H9 (cell line): ENCODE measurements around the gene SNED1. TPM values are rescaled to one million over a fixed set of nuclear protein-coding genes. Genes with fewer than 3 reads are reported as not detected.

Source experiments
- DNase-seq: peaks from one replicate; pipeline ENCODE4 v3.0.0-alpha.2; 2017
- H2AFZ ChIP-seq: one replicate; pipeline ENCODE4 v1.6.1; 2013; ENCODE audit warnings: mild to moderate bottlenecking, low read length, control low read depth, moderate library complexity
- H2AK5ac ChIP-seq: 2 replicates; pipeline ENCODE4 v1.6.1; 2013; ENCODE audit warnings: low read length, control low read depth, mixed read lengths; ENCODE audit not compliant: insufficient read length
- H2BK120ac ChIP-seq: one replicate; pipeline ENCODE4 v1.6.1; 2013; ENCODE audit warnings: low read depth, mild to moderate bottlenecking, low read length, control low read depth, inconsistent platforms; ENCODE audit not compliant: poor library complexity, severe bottlenecking
- H2BK12ac ChIP-seq: 2 replicates; pipeline ENCODE4 v1.6.1; 2013; ENCODE audit warnings: low read length, control low read depth, mixed read lengths, low read depth; ENCODE audit not compliant: insufficient read length
- H2BK15ac ChIP-seq: 2 replicates; pipeline ENCODE4 v1.6.1; 2013; ENCODE audit warnings: low read depth, low read length, control low read depth
- H2BK20ac ChIP-seq: one replicate; pipeline ENCODE4 v1.6.1; 2013; ENCODE audit warnings: low read depth, mild to moderate bottlenecking, low read length, control low read depth, inconsistent platforms; ENCODE audit not compliant: poor library complexity, severe bottlenecking
- H2BK5ac ChIP-seq: 2 replicates; pipeline ENCODE4 v1.6.1; 2013; ENCODE audit warnings: low read length, control low read depth, mixed read lengths; ENCODE audit not compliant: insufficient read length
- H3K14ac ChIP-seq: 2 replicates; pipeline ENCODE4 v1.6.1; 2013; ENCODE audit warnings: low read length, control low read depth; ENCODE audit not compliant: insufficient read depth
- H3K18ac ChIP-seq: 2 replicates; pipeline ENCODE4 v1.6.1; 2013; ENCODE audit warnings: low read depth, mild to moderate bottlenecking, mixed read lengths, low read length, control low read depth; ENCODE audit not compliant: insufficient read length
- H3K23ac ChIP-seq: 2 replicates; pipeline ENCODE4 v1.6.1; 2013; ENCODE audit warnings: low read length, control low read depth, mixed read lengths, low read depth; ENCODE audit not compliant: insufficient read length
- H3K23me2 ChIP-seq: 2 replicates; pipeline ENCODE4 v1.6.1; 2013; ENCODE audit warnings: low read depth, mild to moderate bottlenecking, mixed read lengths, low read length, control low read depth; ENCODE audit not compliant: insufficient read length, poor library complexity, severe bottlenecking
- H3K27ac ChIP-seq: 2 replicates; pipeline ENCODE4 v1.5.1; 2013; ENCODE audit warnings: low read length, control low read depth, mixed read lengths, low read depth; ENCODE audit not compliant: insufficient read length
- H3K27me3 ChIP-seq: 2 replicates; pipeline ENCODE4 v1.6.1; 2013; ENCODE audit warnings: low read length, control low read depth, inconsistent platforms; ENCODE audit not compliant: insufficient read depth
- H3K4ac ChIP-seq: 2 replicates; pipeline ENCODE4 v1.6.1; 2013; ENCODE audit warnings: low read depth, mild to moderate bottlenecking, control low read depth, inconsistent platforms, low read length, moderate library complexity
- H3K4me1 ChIP-seq: 2 replicates; pipeline ENCODE4 v1.6.1; 2013; ENCODE audit warnings: low read length, control low read depth, inconsistent platforms; ENCODE audit not compliant: insufficient read depth
- H3K4me2 ChIP-seq: 2 replicates; pipeline ENCODE4 v1.6.1; 2013; ENCODE audit warnings: low read length, control low read depth, mixed read lengths; ENCODE audit not compliant: insufficient read length, insufficient read depth
- H3K56ac ChIP-seq: 2 replicates; pipeline ENCODE4 v1.6.1; 2013; ENCODE audit warnings: low read depth, mild to moderate bottlenecking, mixed read lengths, low read length, control low read depth; ENCODE audit not compliant: insufficient read length
- H3K79me1 ChIP-seq: 2 replicates; pipeline ENCODE4 v1.6.1; 2013; ENCODE audit warnings: low read depth, mild to moderate bottlenecking, moderate library complexity, low read length, control low read depth, inconsistent platforms; ENCODE audit not compliant: insufficient read depth, poor library complexity, severe bottlenecking
- H3K79me2 ChIP-seq: 2 replicates; pipeline ENCODE4 v1.6.1; 2013; ENCODE audit warnings: low read length, control low read depth, inconsistent platforms; ENCODE audit not compliant: insufficient read depth
- H3K9ac ChIP-seq: 2 replicates; pipeline ENCODE4 v1.6.1; 2013; ENCODE audit warnings: low read length, control low read depth, mixed read lengths; ENCODE audit not compliant: insufficient read length; ENCODE audit errors: extremely low read depth
- H3K9me3 ChIP-seq: one replicate; pipeline ENCODE4 v1.6.1; 2013; ENCODE audit warnings: low read depth, low read length, inconsistent platforms; ENCODE audit not compliant: control insufficient read depth
- H3T11ph ChIP-seq: one replicate; pipeline ENCODE4 v1.6.1; 2013; ENCODE audit warnings: mild to moderate bottlenecking, low read length, control low read depth, inconsistent platforms
- H4K20me1 ChIP-seq: one replicate; pipeline ENCODE4 v1.6.1; 2013; ENCODE audit not compliant: control insufficient read depth, insufficient read length, insufficient read depth
- H4K5ac ChIP-seq: 2 replicates; pipeline ENCODE4 v1.6.1; 2013; ENCODE audit warnings: low read depth, mild to moderate bottlenecking, mixed read lengths, low read length, control low read depth; ENCODE audit not compliant: insufficient read length
- H4K8ac ChIP-seq: replicated peaks from 2 replicates; pipeline ENCODE4 v1.6.1; 2013; ENCODE audit warnings: low read length, control low read depth, mixed read lengths, low read depth; ENCODE audit not compliant: insufficient read length
- H4K91ac ChIP-seq: 2 replicates; pipeline ENCODE4 v1.6.1; 2013; ENCODE audit warnings: low read depth, mild to moderate bottlenecking, moderate library complexity, mixed read lengths, low read length, control low read depth; ENCODE audit not compliant: insufficient read length
- H3K27ac Mint-ChIP-seq, 3 experiments: 2 replicates in 2 of 3; 3 replicates in 1 of 3; pipeline ENCODE4 v1.8.0; 2020 to 2021; ENCODE audit warnings: mixed read lengths in 3 of 3, mild to moderate bottlenecking in 1 of 3, moderate library complexity in 1 of 3
- H3K27me3 Mint-ChIP-seq: 2 replicates; pipeline ENCODE4 v1.8.0; 2021; ENCODE audit warnings: low read depth, mild to moderate bottlenecking, moderate library complexity, mixed read lengths
- H3K36me3 Mint-ChIP-seq, 3 experiments: 2 replicates in 2 of 3; 3 replicates in 1 of 3; pipeline ENCODE4 v1.8.0; 2020 to 2021; ENCODE audit warnings: low read depth in 3 of 3, mixed read lengths in 3 of 3; ENCODE audit not compliant: insufficient read depth in 1 of 3
- H3K4me1 Mint-ChIP-seq, 2 experiments: 2 replicates each; pipeline ENCODE4 v1.8.0; 2020; ENCODE audit warnings: mixed read lengths in 2 of 2
- H3K4me3 Mint-ChIP-seq, 2 experiments: 2 replicates in 1 of 2; 3 replicates in 1 of 2; pipeline ENCODE4 v1.8.0; 2020 to 2021; ENCODE audit warnings: mild to moderate bottlenecking in 2 of 2, mixed read lengths in 2 of 2, moderate library complexity in 1 of 2
- H3K9me3 Mint-ChIP-seq, 2 experiments: 2 replicates in 1 of 2; 3 replicates in 1 of 2; pipeline ENCODE4 v1.8.0; 2020; ENCODE audit warnings: mild to moderate bottlenecking in 2 of 2, mixed read lengths in 2 of 2, moderate library complexity in 1 of 2
- WGBS: extraction: QIAGEN DNeasy Blood & Tissue Kit; methylation state at CpG from one replicate; pipeline ENCODE4 v1.1.7; 2013; ENCODE audit warnings: missing lambda C conversion rate, low lambda C conversion rate, mixed read lengths; ENCODE audit not compliant: insufficient read length; ENCODE audit errors: extremely low coverage; 5-methylcytosine and 5-hydroxymethylcytosine counted together
- total RNA-seq: library from RNA; stranded (reverse); gene quantifications from 2 replicates; pipeline ENCODE4 v1.2.1, GENCODE V29; 2021
- TF ChIP-seq, protein P1 (sequence below): fragments of 200-600 bp; sonication (generic); conservative IDR thresholded peaks from 3 replicates; pipeline ENCODE4 v1.8.0; 2021; ENCODE audit warnings: antibody characterized with exemption, mild to moderate bottlenecking

SNED1 gene
- total RNA-seq, 1 experiment from 2014 or later: 2.5 TPM

GRCh38 chr2:241130316-241130715 is 131.9 kb downstream of the SNED1 start:
- Histone ChIP-seq H3K79me2 (no peaks in the 10 kb centered on the region), H2AFZ (no peak overlapping the region), H3K9ac (no peak overlapping the region), H4K91ac (no peak overlapping the region), H3K4me1 (no peaks in the 10 kb centered on the region), H2BK12ac (no peak overlapping the region), H3K4ac (no peak overlapping the region), H3K56ac (no peak overlapping the region), H2BK20ac (no peak overlapping the region), H2BK120ac (no peak overlapping the region), H3K79me1 (no peaks in the 10 kb centered on the region), H3T11ph (no peak overlapping the region), H4K5ac (no peak overlapping the region), H3K18ac (no peak overlapping the region), H3K9me3 (no peaks in the 10 kb centered on the region), H3K14ac (no peak overlapping the region), H3K23ac (no peak overlapping the region), H3K27ac (no peak overlapping the region), H3K23me2 (no peaks in the 10 kb centered on the region), H3K27me3 (no peaks in the 10 kb centered on the region), H2BK15ac (no peak overlapping the region), H4K8ac (no peak overlapping the region), H3K4me2 (no peak overlapping the region), H2AK5ac (no peak overlapping the region), H2BK5ac (no peak overlapping the region), H4K20me1 (no peaks in the 10 kb centered on the region)
- no peak overlapping the region for H3K4me3 Mint-ChIP-seq
- TF ChIP-seq, protein P1, sequence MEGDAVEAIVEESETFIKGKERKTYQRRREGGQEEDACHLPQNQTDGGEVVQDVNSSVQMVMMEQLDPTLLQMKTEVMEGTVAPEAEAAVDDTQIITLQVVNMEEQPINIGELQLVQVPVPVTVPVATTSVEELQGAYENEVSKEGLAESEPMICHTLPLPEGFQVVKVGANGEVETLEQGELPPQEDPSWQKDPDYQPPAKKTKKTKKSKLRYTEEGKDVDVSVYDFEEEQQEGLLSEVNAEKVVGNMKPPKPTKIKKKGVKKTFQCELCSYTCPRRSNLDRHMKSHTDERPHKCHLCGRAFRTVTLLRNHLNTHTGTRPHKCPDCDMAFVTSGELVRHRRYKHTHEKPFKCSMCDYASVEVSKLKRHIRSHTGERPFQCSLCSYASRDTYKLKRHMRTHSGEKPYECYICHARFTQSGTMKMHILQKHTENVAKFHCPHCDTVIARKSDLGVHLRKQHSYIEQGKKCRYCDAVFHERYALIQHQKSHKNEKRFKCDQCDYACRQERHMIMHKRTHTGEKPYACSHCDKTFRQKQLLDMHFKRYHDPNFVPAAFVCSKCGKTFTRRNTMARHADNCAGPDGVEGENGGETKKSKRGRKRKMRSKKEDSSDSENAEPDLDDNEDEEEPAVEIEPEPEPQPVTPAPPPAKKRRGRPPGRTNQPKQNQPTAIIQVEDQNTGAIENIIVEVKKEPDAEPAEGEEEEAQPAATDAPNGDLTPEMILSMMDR: no peak
- H3K9me3 Mint-ChIP-seq: no peaks in the 10 kb centered on the region
- no peak for DNase-seq
- WGBS: no CpG with 5 or more reads among the region's 16 CpGs
- H3K27ac Mint-ChIP-seq: no peak overlapping the region
- no peaks in the 10 kb centered on the region for H3K4me1 Mint-ChIP-seq
- peaks cover 18 to 51% (median 34%) of the 10 kb centered on the region in 3 experiments for H3K36me3 Mint-ChIP-seq
- no peaks in the 10 kb centered on the region for H3K27me3 Mint-ChIP-seq
